ENCODE results near the gene SEPTIN2. TPM values are rescaled to one million over a fixed set of nuclear protein-coding genes. Genes with fewer than 3 reads are reported as not detected.
"Not testable (repeated sequence)": the region's sequence is repeated elsewhere in the genome, so short reads cannot be mapped to it uniquely, and the experiment has no call there.

The SEPTIN2 gene
- total RNA-seq (2014; rRNA removed; shearing (Covaris generic)): 212 and 259 TPM in 2 replicates
- polyA plus RNA-seq (2015; cell fraction: cytosol; rRNA removed): 341 and 428 TPM in 2 replicates
- polyA plus RNA-seq (2015; cell fraction: nucleus; rRNA removed): 490 and 501 TPM in 2 replicates

GRCh38 chr2:241315879-241316631, at the start of gene SEPTIN2:
Gene SEPTIN2 (plus strand): TSS chr2:241315925. CDS start chr2:241324233, 8,308 bp downstream.
- DNase-seq (ENCODE audit: low read depth): peak; percentile 74

GRCh38 chr2:241267249-241268067, 48.3 kb upstream of the SEPTIN2 start:
- DNase-seq (ENCODE audit: low read depth): no peak

- DNase-seq (ENCODE audit: low read depth): no peak
Observed at GRCh38 chr2:241268306-241268705, 47.4 kb upstream of the SEPTIN2 start.

DNA sequence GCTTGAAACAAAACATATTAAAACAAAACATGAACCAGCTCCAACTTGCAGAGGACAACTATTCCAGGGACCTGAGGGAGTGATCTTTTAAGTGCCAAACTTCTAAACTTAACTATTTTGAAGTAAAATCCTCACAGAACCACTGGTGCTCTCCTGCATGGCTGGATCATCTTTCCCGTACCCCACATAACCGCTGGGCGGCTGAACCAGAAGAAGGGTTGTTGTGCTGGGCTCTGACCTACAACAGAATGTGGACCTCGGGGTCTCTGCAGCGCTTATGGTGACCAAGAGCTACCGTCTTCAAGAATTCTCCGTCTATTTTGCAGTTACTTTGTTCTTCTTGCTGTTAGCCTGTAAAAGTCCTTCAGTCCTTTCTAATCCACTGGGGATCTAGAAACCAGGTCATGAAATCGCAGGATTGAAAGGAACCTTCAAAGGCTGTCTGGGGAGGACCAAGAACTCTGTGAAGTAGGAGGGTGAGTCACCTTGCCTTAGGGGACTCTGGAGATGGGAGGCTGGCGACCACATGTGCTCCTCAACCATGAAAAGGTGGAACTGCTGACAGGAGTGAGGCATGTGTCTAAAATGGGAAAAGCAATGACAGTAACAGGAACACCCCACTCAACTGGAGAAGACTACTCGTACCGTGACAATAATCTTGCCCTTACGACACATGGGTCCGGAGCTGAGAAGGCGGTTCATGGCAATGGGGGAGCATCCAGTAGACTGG, 46.8 kb upstream of the SEPTIN2 start:
- peak; percentile 34 for DNase-seq (ENCODE audit: low read depth)

GRCh38 chr2:241269707-241270520, 45.8 kb upstream of the SEPTIN2 start:
- no peak for DNase-seq (ENCODE audit: low read depth)

DNA sequence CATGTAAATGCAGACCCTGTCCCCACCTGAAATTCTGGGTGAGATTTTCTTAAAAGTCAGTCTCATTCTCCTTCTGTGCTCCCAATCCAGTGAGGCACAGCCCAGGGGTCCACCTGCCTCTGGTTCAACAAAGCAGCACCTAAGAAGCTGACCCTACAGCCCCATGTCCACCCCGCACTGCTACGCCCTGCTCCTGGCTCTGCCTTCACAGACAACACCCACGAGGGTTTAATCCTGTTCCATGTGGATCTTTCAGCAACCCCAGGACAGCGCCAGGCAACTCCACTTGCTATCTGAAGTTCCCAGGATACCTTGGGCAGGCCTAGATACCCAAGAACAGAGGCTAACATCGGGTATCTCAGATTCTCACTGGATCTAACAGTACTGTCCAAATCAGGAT, 45.2 kb upstream of the SEPTIN2 start:
- DNase-seq (ENCODE audit: low read depth): no peak

DNA sequence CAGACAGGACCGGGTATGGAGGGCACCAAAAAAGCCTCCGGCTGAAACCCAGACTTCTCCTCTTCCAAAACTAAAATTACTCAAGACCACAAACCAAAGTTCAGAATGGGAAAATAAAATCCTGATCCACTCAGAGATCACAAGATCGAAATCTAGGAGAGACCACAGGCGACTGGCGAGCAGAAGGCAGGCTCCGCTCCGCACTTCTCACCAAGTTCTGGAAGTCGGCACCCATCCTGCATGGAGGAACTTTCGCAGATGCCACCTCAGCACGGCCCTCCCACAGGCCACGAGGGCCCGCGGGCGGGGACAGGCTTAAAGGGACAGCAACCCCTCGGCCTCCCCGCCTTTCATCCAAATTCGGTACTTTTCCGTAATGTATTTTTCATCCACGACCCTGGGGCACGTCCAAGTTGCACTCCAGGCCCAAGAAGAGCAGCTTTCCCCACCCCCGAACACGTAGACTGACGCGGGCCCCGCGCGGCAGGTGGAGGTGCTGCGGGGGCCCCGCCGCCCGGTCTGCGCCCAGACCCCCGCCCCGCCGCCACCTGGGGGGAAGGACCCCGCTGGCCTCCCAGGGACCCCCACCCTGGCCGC, 43.9 kb upstream of the SEPTIN2 start:
- DNase-seq (ENCODE audit: low read depth): peak; percentile 73

- no peak for DNase-seq (ENCODE audit: low read depth)
Observed at GRCh38 chr2:241272303-241273209, 43.2 kb upstream of the SEPTIN2 start.

DNA sequence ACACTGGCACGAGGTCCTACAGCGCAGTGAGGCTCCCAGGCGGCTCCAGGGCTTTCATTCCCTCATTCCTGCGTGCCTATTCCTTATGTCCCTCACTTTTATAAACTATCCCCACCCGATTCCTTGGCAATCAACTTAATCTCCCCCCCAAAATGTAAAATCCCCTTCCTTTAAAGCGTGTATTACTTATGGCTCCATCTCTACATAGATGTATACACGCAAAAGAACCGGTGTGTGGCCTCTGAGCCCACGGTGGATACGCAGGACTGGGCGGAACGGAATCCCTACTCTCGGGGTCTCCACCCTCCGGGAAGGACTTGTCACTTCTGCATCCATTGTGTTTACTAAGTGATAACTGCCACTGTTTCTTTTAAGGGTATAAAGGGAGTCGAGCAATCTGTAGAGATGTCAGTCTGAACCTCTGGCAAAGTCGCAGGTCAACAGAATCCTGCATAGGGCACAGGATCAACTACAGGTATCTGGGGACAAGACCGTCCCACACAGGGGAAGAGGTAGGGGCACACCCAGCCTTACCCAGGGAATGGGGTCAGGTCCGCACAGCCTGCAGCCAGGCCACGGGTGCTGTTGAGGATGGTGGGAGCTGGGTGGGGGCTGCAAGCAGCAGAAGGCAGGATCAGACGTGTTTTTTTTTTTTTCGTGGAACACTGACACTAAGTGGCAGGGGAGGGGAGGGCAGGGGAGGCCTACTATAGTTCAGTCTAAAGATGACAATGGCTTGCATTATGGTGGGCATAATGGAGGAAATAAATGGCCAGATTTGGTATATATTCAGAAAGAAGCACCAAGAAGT, 42.3 kb upstream of the SEPTIN2 start:
- DNase-seq (ENCODE audit: low read depth): no peak

DNA sequence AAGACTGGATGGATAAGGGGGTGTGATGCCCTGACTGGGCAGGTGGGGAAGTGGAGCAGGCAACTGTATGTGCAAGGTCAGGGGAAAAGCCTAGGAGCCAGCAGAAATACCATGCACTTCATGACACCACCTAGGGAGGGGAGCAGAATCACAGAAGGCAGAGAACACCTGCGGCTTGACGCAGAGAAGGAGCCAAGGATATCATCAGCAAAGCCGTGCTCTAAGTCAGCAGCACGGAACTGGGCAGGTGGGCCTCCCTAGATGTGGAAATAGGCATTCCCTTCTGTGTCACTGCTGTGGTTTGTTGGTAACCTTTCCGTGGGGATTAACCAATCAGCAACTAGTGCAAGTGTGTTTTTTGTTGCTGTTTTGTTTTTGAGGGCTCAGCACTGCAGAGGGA, 41.6 kb upstream of the SEPTIN2 start:
- no peak for DNase-seq (ENCODE audit: low read depth)

DNA sequence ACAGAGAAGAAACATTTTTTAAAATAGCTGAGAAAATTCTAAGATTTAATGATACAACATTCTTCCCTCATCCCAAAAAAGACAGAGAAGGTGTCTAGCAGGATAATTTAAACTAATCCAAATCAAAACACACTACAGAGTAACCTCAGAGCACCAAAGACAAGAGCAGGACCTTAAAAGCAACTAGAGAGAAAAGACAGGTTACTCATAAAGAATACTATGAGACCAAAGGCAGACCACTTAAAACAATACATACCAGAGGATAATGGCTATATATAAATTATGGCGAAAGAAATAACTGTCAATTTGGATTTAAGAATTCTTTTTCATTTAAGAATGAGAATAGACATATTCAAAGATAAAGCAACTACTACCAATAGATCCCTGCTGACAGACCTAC, 40.2 kb upstream of the SEPTIN2 start:
- no peak for DNase-seq (ENCODE audit: low read depth)

GRCh38 chr2:241275910-241276309, 39.8 kb upstream of the SEPTIN2 start:
- no peak for DNase-seq (ENCODE audit: low read depth)

DNA sequence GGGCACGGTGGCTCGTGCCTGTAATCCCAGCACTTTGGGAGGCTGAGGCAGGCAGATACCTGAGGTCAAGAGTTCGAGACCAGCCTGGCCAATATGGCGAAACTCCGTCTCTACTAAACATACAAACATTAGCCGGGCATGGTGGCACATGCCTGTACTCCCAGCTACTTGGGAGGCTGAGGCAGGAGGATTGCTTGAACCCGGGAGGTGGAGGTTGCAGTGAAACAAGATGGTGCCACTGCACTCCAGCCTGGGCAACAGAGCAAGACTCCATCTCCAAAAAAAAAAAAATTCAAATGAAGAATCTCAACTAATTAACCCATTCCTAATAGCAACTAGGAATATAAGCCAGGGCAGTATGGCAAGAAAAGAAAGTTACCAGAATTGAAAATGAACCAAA, 37.4 kb upstream of the SEPTIN2 start:
- not testable (repeated sequence) for DNase-seq (ENCODE audit: low read depth)

DNA sequence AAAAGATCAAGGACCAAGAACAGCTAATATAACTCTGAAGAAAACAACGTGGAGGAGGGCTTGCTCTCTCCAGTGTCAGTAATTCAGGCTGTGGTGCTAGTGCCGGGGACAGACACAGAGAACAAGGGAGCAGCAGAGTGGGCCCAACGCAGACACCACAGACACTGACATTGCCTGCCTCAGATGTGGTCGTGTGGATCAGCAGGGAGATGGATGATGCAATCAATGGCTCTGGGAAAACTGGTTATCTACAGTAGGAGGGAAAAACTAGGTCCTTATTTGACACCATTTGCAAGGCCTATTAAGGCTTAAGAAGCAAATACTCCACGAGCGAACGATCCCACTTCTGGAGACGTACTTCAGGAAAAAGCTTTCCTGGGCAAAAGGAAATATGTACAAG, 36.3 kb upstream of the SEPTIN2 start:
- no peak for DNase-seq (ENCODE audit: low read depth)

DNA sequence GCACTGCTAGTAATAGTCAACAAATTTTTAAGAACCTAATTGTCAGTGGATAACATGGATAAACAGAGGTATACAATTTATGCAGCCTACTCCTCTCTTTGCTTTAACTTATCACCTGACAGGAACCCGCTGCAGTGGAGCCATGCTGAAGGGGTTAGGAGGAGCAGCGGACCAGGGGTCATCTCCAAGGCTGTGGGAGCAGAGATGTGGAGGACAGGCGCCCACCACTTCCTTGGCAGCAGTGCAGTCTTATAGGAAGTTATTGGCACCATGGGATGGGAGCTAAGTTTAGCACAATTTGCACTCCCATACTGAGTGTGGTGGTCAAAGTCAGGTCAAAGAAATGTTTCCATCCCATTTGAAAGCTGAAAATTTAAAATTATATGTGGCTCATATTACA, 35.9 kb upstream of the SEPTIN2 start:
- no peak for DNase-seq (ENCODE audit: low read depth)

GRCh38 chr2:241280291-241280690, 35.4 kb upstream of the SEPTIN2 start:
- no peak for DNase-seq (ENCODE audit: low read depth)

- DNase-seq (ENCODE audit: low read depth): no peak
Observed at GRCh38 chr2:241282555-241282954, 33.2 kb upstream of the SEPTIN2 start.

GRCh38 chr2:241285596-241285995, 30.1 kb upstream of the SEPTIN2 start:
- DNase-seq (ENCODE audit: low read depth): no peak
